CD4-positive, alpha-beta T cell treated with Interleukin-4 for 4 hours (primary cell): ENCODE results near the gene ROBO1.

Experiments
- DNase-seq: peaks from one replicate; pipeline ENCODE4 v3.0.0-alpha.2; 2020

The ROBO1 gene

DNA sequence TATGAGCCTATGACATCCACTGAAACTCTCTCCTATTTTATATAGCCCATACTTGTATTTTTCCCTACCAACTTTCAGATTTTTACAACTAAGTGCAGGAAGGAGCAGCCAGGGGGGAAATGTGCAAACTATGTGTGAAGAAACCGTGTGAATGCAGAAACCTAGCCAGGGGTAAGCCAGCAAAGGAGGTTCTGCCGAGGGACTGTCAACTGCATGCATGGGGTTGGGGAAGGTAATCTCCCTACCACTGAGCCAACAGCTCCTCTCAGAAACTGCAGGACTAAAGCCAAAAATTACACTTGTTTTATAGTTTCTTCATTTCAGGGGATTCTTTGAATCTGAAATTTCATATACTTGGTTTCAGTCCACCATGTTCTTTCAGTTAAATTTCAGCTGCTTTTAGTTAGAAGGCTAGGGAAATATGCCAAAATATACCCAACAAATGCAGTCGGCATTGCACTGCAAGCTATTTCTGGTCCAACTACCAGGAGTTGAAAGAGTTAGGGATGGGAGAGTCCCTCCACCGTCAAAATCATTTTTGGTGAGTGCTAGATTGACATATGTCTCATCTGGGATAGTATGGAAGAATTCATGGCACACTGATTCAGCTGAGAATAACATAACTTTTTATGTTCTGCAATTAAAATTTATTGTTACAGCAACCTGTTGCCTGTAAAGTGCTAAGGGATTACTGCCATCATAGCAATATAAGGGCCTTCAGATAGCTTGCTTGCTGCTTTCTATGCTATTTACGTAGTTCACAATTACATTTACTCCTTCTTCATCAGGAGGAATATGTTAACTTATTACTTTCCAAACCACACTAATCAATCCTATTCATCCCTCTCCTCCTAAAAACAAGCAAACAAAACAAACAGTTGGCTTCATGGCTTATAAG, 904.2 kb downstream of the ROBO1 start:
- no peak for DNase-seq

DNA sequence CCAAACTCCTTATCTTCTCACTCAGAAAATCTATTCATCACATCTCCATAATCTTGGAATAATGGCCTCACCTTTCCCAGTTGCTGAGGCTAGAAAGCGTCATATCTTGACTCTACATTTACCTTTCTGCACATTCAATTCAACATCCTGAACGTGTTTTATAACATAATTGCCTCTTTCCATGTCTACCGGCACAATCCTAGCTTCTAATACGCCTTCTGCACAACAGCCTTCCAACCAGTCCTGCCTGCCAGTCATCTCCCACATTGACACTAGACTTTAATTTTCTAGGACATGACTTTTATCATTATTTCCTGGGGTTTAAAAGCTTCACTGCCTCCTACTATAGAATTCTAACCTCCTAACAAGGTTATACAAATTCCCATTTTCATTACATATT, 906.6 kb downstream of the ROBO1 start:
- DNase-seq, result no peak

DNA sequence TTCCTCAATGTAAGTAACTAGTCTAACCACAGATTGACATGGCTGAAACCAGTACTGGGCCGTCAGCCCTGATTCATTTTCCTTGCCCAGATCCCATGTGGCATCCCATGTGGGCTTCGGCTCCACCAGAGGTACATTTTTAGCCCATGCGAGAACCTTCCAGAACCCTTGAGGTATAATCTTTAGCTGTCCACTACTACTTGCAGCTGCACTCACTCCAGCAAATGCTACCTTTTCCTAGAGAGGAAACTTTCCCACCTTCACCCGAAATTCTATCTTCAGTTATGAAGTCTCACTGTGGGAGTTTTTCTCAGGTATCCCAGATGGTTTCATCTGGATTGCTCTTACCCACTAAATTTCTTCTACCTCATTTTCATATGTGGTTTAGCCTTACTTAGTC, 907.2 kb downstream of the ROBO1 start:
- no peak for DNase-seq

DNA sequence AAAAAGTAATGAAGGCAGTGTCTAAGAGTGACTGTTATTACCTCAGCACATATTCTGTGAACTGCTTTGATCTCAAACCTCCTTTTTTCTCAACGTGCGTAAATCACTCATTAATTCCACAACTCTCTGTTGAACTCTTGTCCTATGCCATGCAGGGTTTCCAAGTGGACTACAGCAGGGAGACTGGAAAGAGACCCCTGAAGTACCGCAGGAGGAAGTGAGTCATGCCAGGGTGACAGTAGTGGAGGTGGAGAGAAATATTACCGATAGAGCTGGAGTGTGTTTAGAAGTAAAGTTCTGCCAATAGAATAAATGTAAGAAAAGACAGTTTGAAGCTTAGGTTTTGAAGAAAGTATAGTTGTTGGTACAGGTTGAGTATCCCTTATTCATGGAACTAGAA, 908.9 kb downstream of the ROBO1 start:
- no peak for DNase-seq

DNA sequence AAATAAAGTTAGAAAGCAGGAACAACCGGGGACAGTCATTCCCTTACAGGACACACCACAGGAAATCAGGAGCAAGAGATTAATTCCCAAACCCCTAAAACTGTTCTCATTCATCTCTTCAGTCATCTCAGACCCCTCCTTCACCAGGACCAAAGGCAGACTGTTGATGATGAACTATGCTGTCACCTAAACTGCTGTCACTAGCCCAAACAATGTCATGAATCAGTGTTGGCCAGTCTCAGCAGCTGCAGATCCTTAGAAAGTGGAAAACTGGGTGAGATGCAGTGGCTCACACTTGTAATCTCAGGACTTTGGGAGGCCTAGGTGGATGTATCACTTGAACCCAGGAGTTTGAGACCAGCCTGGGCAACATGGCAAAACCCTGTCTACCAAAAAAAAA, 909.6 kb downstream of the ROBO1 start:
- DNase-seq, result no peak

DNA sequence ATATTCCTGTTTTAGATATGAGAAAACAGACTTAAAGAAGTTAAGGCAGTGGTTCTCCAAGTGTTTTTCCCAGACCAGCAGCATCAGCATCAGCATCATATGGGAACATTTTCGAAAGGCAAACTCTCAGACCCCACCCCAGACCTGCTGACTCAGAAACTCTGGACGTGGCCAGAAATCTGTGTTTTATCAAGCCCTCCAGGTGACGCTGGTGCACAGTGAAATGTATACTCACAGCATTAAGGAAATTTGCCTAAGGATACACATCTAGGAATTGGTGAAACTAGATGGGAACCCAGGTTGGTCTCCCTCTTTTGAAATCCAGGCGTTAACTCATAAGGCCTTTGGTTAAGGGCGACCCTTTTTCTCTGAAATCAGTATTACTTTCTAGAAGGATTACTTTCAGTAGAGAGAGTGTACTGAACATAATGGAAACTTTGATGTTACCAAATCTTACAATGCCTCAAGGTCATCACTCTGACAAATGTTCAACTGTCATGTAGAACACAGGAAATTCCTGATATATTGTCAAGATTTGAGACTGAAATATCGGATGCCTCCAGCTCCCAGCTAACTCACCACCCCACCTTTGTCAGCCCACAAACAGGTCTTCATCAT, 910.2 kb downstream of the ROBO1 start:
- no peak for DNase-seq

DNA sequence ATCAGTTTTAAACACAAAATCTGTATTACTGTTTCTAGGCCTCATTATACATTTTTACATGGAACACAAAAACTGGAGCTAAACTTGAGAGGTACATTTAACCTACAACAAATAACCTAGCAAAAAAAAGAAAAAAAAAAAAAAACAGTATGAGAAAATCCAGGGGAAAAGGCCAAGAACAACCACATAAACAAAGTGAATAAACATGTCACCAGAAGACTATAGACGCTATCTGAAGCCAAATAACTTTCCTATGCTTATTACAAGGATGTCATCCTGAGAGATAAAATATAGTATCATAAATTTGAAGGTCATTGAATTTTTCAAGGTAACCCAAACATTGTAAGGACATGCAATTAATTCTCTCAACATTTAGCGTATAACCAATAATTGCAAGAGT, 911.6 kb downstream of the ROBO1 start:
- no peak for DNase-seq

DNA sequence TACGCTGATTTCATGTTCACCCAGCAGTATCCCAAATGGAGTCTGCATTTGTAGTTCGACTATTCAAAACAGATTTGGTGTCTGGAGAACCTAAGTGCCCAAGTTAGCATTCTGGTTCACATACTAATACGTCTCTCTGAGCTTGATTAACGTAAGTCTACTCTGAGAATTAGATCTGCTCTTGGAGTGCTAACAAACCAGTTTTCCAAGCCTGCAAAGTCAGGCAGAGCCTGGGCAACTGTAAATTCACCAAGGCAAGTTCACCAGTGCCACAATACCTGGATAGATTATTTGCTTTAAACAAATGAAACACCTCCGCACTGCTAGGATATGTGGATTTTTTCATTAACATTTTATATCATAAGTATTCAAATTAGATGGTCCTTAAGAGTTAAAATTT, 912.6 kb downstream of the ROBO1 start:
- no peak for DNase-seq

DNA sequence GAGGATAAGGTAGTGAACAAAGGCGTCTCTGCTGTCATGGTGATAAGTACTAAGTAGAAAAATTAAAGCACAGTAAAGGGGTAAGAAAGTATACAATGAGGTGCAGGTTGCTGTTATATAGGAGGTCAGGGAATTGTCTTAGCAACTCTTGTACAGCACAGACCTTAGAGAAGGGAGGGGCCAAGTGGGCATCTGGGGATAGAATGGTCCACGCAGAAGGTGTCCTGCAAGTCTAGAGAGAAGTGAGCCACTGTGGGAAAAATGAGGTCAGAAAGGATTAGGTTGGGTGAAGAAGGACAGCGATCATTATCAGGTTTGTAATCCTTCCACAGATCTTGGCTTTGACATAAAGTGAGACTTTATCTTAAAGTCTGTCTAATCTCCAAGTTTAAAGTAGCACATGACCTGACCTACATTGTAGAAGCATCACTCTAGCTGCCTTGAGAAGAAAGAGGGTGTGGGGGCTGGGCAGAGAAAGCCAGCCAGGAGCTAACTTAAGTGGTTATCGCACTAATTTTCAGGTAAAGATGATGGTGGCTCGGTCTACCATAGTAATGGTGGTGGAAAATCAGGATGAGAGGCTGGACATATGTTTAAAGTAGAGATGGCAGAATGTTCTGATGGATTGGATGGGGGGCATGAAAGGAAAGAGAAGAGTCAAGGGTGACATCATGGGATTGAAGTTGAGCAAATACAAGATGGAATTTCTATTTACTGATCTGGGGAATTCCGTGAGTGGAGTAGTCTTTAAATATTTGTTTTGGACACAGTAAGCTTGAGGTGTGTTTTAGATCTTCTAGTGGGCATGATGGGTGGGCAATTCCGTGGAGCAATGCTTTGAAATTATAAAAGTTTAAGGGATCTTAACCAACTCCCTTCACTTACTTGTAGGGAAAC, 919.2 kb downstream of the ROBO1 start:
- DNase-seq, result no peak

DNA sequence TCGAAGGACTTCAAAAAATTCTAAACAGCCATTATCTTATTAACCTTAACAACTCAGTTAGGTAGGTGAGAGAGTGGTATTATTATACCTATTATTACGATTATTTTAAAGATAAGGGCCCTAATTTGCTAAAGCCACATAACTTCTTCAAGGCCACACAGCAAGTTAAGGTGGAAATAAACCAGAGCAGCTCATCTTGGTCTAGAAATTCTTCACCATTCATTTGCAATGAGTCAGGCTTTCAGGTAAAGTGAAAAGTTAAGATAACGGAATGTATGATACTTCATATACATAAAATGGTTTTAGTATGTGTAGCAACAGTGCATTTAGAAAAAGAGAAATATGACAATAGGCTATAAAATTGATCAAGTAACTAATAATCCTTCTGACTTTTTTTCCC, 920.2 kb downstream of the ROBO1 start:
- DNase-seq, result no peak

DNA sequence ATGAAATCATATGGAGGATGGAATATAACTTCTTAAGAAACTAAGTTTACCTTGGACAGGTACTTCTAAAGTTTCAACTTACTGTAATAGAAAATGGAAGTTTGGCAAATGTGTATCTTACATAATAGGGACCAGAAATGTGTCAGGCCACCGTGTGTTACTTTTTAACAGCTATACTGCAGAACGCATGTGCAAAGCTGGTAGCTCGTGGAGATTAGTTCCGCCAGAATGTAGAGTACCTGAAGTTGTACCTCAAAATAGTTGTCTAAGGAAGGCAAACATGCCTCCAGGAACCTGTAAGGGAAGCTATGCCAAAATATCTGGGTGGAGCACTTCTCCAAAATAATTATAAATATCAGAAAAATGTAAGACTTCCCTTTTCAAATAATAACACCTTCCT, 920.6 kb downstream of the ROBO1 start:
- no peak for DNase-seq

DNA sequence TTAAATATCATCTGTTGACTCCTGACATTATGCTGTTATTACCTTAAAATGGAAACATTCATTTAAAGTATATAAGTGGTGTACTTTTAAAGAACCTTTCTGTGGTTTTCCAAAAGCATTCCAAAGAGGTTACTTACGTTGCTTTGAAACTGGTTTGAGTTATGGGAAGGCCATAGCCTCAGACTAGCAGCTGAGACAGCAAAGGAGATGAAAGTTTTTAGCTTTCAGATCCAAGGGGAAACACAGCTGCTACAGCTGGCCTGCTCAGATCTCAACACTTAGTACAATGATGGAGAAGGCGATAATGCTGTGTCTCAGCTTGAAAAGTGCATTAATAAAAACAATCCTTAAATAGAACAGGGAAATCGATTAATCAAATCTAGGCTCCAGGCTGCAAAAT, 921.1 kb downstream of the ROBO1 start:
- no peak for DNase-seq

DNA sequence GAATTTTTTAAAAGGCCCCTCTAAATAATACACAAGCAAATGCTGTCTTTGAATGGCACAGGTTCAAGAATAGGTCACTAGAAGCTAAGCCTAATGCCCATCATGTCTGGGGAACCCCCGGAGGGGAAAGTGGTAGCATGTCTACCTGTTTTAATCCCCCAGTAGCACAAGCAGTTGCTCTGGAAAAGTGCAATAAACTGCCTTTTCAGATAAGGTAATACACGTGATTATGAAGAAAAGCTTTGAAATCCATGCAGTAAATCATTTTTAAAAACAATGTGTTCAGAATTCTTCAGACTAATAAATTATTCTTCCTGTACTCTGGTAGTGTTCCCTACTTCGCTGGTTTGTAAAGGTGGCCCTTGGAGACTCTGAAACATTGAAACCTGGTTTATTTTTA, 922.2 kb downstream of the ROBO1 start:
- no peak for DNase-seq

DNA sequence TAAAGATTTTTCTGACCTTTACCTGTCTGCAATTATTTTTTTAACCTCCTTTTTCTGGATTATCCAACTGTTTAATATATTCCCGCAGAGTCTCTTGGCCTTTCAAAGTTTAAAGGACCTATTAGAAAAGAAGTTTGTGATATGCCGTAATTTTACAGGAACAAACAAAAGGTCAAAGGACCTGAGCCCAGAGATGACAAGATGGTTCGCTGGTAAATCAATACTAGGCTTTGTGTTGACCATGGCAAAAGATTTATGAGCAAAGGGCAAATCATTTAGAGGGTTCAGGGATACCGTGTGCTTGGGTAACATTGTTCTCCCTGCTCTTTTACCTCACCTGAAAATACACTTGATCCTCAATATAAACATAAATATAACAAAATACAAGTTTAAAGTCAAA, 923.5 kb downstream of the ROBO1 start:
- DNase-seq, result no peak

DNA sequence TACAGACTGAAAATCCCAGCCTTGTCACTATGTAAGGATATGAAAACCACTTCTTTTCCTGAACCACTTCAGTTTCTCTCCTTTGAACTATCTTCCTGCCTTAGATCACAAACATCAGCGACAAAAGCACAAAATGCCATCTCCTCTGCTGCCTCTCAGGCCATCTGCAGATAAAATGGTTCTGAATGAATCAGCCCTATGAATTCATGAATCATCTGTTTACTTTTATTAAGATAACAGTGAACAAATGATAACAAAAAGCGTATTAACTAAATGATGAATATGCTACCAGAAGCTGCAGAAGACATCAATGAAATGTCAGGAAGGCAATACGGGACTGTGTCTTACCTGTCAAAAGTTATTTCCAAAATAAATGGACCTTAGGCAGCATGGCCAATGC, 928.1 kb downstream of the ROBO1 start:
- no peak for DNase-seq

DNA sequence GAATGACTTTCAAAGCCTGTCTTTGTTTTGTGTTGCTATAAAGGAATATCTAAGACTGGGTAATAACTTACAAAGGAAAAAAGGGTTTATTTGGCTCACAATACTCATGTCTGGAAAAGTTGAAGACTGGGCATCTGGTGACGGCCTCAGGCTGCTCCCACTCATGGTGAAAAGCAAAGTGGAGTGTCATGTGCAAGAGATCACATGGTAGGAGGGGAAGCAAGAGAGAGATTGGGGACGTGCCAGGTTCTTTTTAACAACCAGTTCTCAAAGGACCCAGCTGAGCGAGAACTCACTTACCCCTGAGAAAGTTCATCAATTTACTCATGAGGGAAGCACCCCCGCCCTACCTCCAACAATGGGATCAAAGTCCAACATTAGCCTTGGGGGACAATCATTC, 929.4 kb downstream of the ROBO1 start:
- DNase-seq, result no peak

DNA sequence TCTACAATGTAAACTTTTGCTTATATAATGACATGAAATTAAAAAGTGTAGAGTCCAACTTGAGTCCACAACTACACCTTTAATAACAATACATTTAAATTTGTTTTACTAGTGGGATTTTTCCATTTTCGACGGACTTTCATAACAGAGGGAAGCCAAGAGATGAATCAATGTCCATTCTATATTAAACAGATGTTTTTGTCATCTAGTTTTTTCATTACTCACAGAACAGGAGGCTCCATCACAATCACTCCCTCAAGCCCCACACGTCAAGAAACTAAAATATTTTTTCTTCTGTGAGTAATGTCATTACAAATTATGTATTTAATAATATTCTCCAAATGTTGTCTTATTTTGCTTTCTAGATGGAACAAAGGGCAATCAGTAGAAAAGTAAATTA, 932.9 kb downstream of the ROBO1 start:
- DNase-seq, result no peak

DNA sequence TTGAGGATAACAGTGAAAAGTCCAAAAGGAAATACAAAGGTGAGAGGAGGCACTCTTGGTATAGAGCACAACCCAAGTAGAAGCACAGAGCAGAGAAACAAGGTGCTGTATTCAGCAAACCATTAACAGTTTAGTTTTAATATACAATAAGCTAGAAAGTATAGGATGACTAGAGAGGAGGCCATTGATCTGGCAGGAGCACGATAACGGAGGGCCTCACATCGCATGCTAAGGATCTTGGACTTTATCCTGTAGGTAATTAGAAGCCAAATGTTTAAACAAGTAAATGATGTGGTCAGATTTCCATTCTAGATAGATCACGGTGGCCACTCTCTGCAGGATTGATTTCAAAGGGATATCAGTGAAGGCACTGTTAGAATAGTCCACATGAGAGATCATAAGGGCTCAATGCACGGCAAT, 935.0 kb downstream of the ROBO1 start:
- DNase-seq, result no peak

DNA sequence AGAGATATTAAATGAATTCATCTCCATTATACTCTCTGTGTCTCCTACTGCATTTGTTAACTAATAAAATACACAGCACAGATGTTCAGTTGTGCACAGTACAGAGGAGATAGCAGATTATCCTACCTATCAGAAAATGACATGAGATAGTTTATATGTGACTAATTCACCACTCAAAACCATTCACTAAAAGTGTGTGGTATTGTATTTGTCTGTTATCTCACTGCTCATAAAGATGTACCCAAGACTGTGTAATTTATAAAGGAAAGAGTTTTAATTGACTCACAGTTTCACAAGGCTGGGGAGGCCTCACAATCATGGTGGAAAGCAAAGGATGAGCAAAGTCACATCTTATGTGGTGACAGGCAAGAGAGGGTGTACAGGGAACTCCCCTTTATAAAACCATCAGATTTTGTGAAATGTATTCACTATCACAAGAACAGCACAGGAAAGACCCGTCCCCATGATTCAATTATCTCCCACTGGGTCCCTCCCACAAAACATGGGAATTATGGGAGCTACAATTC, 936.3 kb downstream of the ROBO1 start:
- DNase-seq, result no peak

DNA sequence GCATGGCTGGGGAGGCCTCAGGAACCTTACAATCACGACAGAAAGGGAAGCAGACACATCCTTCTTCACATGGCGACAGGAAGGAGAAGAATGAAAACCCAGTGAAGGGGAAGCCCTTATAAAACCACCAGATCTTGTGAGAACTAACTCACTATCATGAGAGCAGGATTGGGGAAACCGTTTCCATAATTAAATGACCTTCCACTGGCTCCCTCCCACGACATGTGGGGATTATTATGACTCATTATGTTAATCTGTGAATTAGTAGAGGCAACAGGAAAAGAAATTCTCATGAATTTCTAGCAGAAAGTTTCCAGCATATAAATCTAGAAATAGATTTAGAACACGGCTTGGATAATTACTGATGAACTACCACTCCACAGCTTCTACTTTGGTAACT, 937.3 kb downstream of the ROBO1 start:
- DNase-seq, result no peak

DNA sequence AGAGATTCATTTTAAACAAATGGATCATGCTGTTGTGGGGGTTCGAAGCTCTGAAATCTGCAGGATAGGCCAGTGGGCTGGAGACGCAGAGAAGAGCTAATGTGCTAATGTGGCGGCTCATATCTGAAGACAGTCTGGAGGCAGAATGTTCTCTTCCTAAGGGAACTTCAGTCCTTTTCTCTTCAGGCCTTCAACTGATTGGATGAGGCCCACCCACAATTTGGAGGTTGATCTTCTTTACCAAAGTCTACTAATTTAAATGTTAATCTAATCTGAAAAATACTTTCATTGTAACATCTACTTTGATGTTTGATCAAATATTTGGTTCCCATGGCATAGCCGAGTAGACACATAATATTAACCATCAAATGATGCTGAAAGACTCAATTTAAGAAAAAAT, 940.2 kb downstream of the ROBO1 start:
- no peak for DNase-seq

DNA sequence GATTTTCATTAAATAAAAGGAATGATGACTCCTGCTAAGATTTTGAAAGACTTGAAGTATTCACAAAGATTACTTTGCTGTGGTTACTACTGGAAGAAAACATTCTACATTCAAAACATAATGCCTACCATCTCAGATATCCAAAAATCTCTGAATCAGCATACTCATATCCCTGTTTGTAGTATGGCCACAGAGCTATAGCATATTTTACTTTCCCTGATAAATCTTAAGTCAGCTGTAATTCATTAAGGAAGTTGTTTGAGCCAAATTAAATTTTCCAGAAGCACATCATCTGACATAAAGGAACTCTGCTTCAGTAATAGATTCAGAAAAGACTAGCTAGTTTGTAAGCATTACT, 942.0 kb downstream of the ROBO1 start:
- DNase-seq, result no peak

DNA sequence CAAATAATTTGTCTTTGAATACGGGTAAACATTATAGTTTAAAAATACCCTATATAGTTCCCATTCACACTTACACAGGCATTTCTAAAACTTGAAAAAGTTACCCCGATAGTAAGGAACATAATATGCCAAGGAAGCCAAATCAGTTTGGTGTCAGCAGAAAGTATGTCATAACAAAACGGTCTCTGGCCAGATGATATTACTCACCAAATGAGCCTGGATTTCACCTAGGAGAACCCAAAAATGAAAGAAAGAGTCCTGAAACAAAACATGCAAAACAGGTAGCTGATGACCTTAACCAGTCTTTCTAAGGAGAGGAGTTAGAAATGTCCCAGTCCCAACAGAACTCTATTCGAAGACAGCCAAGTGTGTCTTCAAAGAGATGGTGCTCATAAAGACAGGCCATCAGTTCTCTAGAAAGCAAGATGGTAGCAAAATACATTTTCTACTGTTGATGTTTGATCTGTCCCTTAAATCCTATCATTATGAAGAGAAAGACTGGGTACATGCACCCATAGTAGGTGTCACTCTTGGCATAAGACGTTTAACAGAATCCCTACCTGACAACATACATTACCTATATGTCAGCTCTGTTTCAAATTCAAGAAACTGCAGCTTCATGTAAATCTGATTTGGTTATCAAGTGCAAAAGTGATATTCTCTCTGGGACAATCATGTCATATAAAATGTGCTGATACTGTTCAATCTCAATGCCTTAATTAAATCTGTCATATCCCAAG, 942.5 kb downstream of the ROBO1 start:
- no peak for DNase-seq
